Measurements from ENCODE around the gene RAB40B. TPM values are rescaled to one million over a fixed set of nuclear protein-coding genes. Genes with fewer than 3 reads are reported as not detected.
"Not testable (repeated sequence)": the region's sequence is repeated elsewhere in the genome, so short reads cannot be mapped to it uniquely, and the experiment has no call there.

The RAB40B gene
- total RNA-seq, 1 donor from 2014 or later = 17.0 TPM

GRCh38 chr17:82667668-82668000 lies 30.9 kb downstream of the RAB40B start:
- DNase-seq = no peak

- no peak for DNase-seq
Observed at GRCh38 chr17:82666931-82667667, 31.4 kb downstream of the RAB40B start.

GRCh38 chr17:82665891-82666290 lies 32.6 kb downstream of the RAB40B start:
- no peak for DNase-seq

- DNase-seq = no peak
Observed at GRCh38 chr17:82665217-82665616, 33.3 kb downstream of the RAB40B start.

GRCh38 chr17:82664701-82665182 lies 33.8 kb downstream of the RAB40B start:
- DNase-seq = peak; percentile 70

GRCh38 chr17:82664276-82664575 lies 34.3 kb downstream of the RAB40B start:
- no peak for DNase-seq

- DNase-seq = no peak
Observed at GRCh38 chr17:82663381-82664275, 34.9 kb downstream of the RAB40B start.

GRCh38 chr17:82662711-82663261 lies 35.7 kb downstream of the RAB40B start:
- DNase-seq = no peak

DNA sequence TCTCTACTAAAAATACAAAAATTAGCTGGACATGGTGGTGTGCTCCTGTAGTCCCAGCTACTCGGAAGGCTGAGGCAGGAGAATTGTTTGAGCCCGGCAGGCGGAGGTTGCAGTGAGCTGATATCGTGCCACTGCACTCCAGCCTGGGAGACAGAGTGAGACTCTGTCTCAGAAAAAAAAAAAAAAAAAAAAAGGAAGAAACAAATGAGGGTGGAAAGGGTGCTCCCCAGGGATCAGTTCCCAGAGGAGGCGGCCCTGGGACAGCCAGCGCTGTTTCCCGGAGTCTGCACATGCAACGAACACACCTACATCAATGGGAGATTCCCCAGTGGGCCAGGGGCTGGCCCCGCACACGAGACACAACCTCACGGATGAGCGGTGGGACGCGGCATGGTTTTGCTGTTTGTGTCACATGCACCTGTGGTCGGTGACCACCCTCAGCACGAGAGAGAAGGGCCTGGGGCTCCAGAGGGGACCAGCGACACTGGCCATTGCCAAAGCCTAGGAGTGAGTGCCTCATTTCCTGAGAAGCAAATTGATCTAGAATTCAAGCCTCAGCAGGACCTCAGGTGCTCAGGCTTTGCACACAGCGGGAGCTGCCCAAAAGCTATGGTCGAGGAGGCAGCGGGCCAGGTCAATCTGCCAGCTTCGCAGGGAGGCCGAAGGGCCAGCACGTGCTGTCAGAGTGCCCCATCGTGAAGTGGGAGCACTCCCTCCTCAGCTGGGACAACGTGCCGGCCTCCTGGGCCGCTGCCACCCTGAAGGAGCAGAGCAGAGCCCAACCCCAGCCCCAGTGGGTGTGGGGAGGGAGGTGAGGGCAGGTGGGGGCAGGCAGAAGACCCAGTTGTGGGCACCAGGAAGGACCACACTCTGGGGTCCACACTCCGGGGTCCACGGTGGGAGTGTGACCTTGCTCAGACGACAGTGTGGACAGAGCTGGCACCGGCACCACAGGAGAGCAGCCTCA lies 36.5 kb downstream of the RAB40B start:
- DNase-seq = no peak

DNA sequence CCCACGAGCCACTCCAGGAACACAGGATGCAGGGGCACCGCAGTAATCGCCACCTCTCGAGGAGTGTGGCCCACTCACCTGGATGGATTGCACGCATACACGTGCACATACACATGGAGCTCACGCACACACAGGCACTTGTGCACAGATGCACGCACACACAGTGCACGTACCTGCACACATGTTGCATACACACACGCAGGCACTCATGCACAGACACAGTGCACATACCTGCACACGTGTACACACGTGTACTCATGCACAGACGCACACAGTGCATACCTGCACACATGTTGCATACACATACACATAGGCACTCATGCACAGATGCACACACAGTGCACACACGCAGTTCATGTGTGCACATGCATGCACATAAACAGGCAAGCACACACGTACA lies 38.6 kb downstream of the RAB40B start:
- no peak for DNase-seq

DNA sequence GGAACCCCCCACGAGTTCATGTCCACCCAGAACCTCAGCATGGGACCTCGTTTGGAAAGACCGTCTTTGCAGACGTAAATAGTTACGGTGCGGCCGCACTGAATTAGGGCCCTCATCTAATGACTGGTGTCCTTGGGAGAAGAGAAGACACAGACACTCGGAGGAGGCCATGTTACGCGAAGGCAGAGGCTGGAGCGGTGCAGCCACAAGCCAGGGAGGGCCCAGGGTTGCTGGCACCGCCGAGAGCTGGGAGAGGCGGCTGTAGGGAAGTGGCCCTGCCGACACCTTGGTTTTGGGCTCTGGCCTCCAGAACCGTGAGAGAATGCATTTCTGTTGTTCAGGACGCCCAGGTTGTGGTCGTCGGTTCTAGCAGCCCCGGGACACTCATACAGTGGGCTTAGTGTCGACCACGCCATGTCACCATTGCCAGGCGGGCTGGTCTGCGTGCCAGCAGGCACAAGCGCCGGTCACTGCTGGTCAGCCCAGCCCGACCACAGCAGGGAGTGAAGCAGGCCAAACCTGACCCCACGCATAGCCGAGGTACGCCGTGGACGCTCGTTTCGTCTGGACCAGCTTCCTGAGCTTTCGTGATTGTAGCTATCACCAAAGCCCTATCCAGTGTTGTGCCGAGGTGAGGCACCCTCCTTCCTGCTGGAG lies 39.6 kb downstream of the RAB40B start:
- no peak for DNase-seq

- DNase-seq = no peak
Observed at GRCh38 chr17:82658331-82658730, 40.2 kb downstream of the RAB40B start.

DNA sequence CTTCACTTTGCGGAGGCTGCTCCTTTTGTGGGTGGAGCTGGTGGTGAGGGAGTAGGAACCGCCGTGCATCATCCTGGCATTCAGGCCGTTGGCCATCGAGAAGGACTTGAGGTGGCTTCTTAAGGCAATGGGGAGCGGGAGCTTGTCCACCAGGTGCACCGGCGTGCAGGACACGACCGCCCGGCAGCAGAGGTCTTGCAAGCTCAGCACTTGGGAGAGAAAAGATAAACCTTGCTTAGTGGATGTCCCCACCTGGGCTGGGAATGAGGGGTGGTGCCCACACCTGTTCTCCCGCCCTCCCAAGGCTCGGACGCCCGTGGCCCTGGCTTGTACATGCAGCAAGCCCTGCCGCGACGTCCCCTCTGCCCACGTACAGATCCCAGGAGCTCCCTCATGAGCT lies 40.6 kb downstream of the RAB40B start:
- no peak for DNase-seq

DNA sequence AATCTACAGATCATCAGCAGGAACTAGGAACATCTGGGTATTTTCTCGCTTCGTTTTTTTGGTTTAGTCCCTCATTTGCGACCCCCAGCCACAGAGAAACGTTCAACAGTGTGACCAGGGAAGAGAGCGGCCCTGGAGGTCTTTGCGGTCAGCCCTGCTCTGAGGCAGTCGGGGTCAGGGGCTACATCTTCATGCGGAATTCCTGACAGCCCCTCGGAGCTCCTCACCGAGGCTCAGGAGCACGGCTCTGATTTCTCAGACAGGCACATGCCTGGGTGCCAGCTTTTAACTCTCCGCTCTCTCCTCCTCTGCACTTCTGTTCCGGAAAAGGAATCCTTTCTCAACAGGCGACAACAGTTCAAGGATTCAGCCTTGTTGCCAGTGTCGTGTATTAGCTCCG lies 42.2 kb downstream of the RAB40B start:
- DNase-seq = no peak

GRCh38 chr17:82655523-82655922 lies 43.0 kb downstream of the RAB40B start:
- no peak for DNase-seq

GRCh38 chr17:82655038-82655479 lies 43.4 kb downstream of the RAB40B start:
- no peak for DNase-seq

- not testable (repeated sequence) for DNase-seq
Observed at GRCh38 chr17:82654611-82655010, 43.9 kb downstream of the RAB40B start.

DNA sequence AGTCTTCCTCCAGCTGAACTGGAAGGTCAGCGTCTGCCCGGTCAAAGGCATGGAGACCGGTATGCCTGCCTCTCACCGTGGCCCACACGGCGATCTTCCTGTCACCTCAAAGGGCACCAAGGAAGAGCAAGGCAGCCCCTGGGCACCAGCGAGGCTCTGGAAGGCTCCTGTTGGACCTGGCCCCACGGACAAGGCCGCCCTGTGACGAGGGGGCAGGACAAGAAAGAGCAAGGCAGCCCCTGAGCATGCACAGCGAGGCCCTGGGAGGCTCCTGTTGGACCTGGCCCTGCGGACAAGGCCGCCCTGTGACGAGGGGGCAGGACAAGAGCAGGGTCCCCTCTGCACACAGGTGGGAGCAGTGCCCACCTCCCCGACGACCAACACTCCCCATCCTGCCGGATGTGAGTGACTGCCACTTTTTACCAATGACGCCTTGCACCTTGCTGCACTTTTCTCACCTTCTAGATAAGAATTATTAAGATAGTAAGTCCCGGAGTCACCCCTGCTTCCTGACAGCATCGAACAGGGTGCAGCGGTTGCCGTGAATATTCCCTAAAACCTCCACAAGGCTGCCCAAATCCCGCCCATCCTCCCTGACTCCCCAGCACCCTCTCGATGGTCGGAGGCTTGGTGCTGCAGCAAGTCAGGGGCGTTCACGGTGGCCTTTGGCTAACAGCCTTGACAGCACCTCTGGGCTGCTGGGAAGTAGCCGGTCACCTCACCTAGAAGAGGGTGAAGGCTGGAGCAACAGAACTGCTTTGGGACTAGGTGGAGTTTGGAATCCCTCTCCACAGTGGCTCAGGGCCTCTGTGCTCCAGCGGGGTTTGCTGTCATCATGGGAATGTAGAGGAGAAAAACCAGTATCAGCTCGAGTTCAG lies 44.6 kb downstream of the RAB40B start:
- DNase-seq = no peak

DNA sequence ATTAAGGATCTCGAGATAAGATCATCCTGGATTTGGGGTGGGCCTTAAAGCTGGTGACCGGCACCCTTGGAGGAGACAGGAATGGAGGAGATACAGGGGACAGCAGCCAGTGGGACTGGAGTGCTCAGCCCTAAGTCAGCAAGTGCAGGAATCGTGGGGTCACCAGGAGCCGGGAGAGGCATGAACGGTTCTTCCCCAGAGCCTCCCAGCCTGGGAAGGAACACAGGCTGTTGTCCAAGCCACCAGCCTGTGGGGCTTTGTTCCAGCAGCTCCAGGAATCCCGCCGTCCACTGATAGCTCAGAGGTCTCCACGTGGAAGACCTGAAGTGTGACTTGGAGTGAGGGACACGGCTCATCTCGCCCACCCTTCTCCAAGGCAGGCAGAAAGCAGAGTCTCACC lies 47.8 kb downstream of the RAB40B start:
- DNase-seq = no peak

DNA sequence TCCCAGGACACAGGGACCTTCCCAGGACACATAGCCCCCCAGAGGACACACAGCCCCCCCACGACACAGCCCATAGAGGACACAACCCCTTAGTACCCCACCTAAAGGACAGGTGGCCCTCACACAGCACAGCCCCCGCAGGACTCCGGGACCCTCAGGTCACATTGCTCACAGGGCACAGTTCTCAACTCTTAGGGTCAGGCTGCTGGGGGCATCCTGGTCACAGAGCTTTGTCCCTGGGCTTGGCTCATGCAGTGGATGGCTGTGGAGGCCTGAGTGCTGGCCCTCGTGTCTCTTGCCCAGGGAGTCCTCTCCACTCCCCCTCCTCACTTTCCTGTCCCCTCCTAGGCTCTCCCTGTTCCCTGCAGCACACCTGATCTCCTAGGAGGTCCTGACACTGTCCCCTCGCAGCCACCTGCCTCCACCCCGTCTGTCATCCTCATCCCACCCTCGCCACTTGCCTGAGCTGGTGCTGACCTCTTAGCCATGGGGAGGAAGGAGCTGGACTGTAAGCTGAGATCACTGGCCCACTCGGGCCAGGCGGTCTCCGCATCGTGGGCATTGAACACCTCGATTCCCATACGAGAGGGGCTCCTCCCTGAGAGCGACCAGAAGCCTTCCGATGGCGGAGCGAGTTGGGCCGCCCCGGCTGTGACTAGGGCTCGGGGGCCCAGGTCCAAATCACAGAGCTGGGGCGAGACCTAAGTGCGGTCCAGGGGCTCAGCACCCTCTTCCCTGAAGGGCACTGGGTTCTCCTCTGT lies 48.8 kb downstream of the RAB40B start:
- no peak for DNase-seq

All from occipital lobe (tissue), 2 donors.